ENCODE measurements around the gene LUC7L3.

LUC7L3 gene

GRCh38 chr17:50688245-50688644 is 31.2 kb upstream of the LUC7L3 start:
- 0 out of 2 replicates have a peak, but pooled peaks cover 3% of the 10 kb centered on the region for H4K20me1 ChIP-seq (ENCODE audit: insufficient read depth, low read length)
- peaks cover 12% of the 10 kb centered on the region; the same call in 1 of the 2 replicates for H3K36me3 ChIP-seq (ENCODE audit: insufficient read depth, low read length)
- H3K4me2 ChIP-seq (ENCODE audit: insufficient read depth, low read length): no peak overlapping the region
- no peaks in the 10 kb centered on the region for H3K9me3 ChIP-seq (ENCODE audit: insufficient read depth, low read length, severe bottlenecking)
- H3K4me3 ChIP-seq (ENCODE audit: low read depth in 1 of 2, low read length in 2 of 2): no peak overlapping the region
- no peak for TF ChIP-seq CTCF (IDR thresholded peaks at IDR 0.05; ENCODE audit: borderline replicate concordance, extremely low read depth, low read length, poor library complexity, severe bottlenecking)
- TF ChIP-seq EZH2 (IDR thresholded peaks at IDR 0.05; ENCODE audit: borderline replicate concordance, low read depth, low read length, severe bottlenecking): no peak
- no peak overlapping the region for H2AFZ ChIP-seq (ENCODE audit: low read depth, low read length)
- DNase-seq (no peak), ATAC-seq (ENCODE audit: insufficient read depth, low read depth) (no peak)
- H3K9ac ChIP-seq (ENCODE audit: low read depth, low read length): no peak overlapping the region
- H3K27ac ChIP-seq (ENCODE audit: low read length): no peak overlapping the region
- H3K79me2 ChIP-seq (ENCODE audit: insufficient read depth, low read length): no peaks in the 10 kb centered on the region
- no peaks in the 10 kb centered on the region for H3K27me3 ChIP-seq (ENCODE audit: insufficient read depth, low read length, poor library complexity)
- no peaks in the 10 kb centered on the region for H3K4me1 ChIP-seq (ENCODE audit: insufficient read depth, low read length)

GRCh38 chr17:50689251-50689650 is 30.2 kb upstream of the LUC7L3 start:
- peaks cover 20% of the 10 kb centered on the region for H3K36me3 ChIP-seq (ENCODE audit: insufficient read depth, low read length)
- no peaks in the 10 kb centered on the region for H3K79me2 ChIP-seq (ENCODE audit: insufficient read depth, low read length)
- TF ChIP-seq CTCF (IDR thresholded peaks at IDR 0.05; ENCODE audit: borderline replicate concordance, extremely low read depth, low read length, poor library complexity, severe bottlenecking) (no peak), EZH2 (IDR thresholded peaks at IDR 0.05; ENCODE audit: borderline replicate concordance, low read depth, low read length, severe bottlenecking) (no peak)
- no peak overlapping the region for H3K27ac ChIP-seq (ENCODE audit: low read length)
- H3K9me3 ChIP-seq (ENCODE audit: insufficient read depth, low read length, severe bottlenecking): no peaks in the 10 kb centered on the region
- H2AFZ ChIP-seq (ENCODE audit: low read depth, low read length): no peak overlapping the region
- H3K9ac ChIP-seq (ENCODE audit: low read depth, low read length): no peak overlapping the region
- H3K4me2 ChIP-seq (ENCODE audit: insufficient read depth, low read length): no peak overlapping the region
- no peak overlapping the region for H3K4me3 ChIP-seq (ENCODE audit: low read depth in 1 of 2, low read length in 2 of 2)
- H4K20me1 ChIP-seq (ENCODE audit: insufficient read depth, low read length): 0 out of 2 replicates have a peak, but pooled peaks cover 3% of the 10 kb centered on the region
- DNase-seq: peak; percentile 61
- no peaks in the 10 kb centered on the region for H3K27me3 ChIP-seq (ENCODE audit: insufficient read depth, low read length, poor library complexity)
- peak; percentile 87 for ATAC-seq (ENCODE audit: insufficient read depth, low read depth)
- H3K4me1 ChIP-seq (ENCODE audit: insufficient read depth, low read length): no peaks in the 10 kb centered on the region

- TF ChIP-seq EZH2 (IDR thresholded peaks at IDR 0.05; ENCODE audit: borderline replicate concordance, low read depth, low read length, severe bottlenecking): no peak
- no peak for TF ChIP-seq CTCF (IDR thresholded peaks at IDR 0.05; ENCODE audit: borderline replicate concordance, extremely low read depth, low read length, poor library complexity, severe bottlenecking)
- H3K4me3 ChIP-seq (ENCODE audit: low read depth in 1 of 2, low read length in 2 of 2): no peak overlapping the region
- H3K9ac ChIP-seq (ENCODE audit: low read depth, low read length): no peak overlapping the region
- H4K20me1 ChIP-seq (ENCODE audit: insufficient read depth, low read length): 0 out of 2 replicates have a peak, but pooled peaks cover 3% of the 10 kb centered on the region
- no peaks in the 10 kb centered on the region for H3K79me2 ChIP-seq (ENCODE audit: insufficient read depth, low read length)
- H2AFZ ChIP-seq (ENCODE audit: low read depth, low read length): no peak overlapping the region
- H3K4me1 ChIP-seq (ENCODE audit: insufficient read depth, low read length): no peaks in the 10 kb centered on the region
- no peak overlapping the region for H3K4me2 ChIP-seq (ENCODE audit: insufficient read depth, low read length)
- no peaks in the 10 kb centered on the region for H3K9me3 ChIP-seq (ENCODE audit: insufficient read depth, low read length, severe bottlenecking)
- H3K36me3 ChIP-seq (ENCODE audit: insufficient read depth, low read length): peaks cover 30% of the 10 kb centered on the region
- H3K27ac ChIP-seq (ENCODE audit: low read length): no peak overlapping the region
- ATAC-seq (ENCODE audit: insufficient read depth, low read depth) (no peak), DNase-seq (no peak)
- H3K27me3 ChIP-seq (ENCODE audit: insufficient read depth, low read length, poor library complexity): no peaks in the 10 kb centered on the region
These were observed 29.2 kb upstream of the LUC7L3 start for GRCh38 chr17:50689956-50690886.
